Bronchial epithelial cell (primary cell): ENCODE measurements around the gene SFTPA2. TPM values are rescaled to one million over a fixed set of nuclear protein-coding genes. Genes with fewer than 3 reads are reported as not detected.
"Not testable (repeated sequence)": the region's sequence is repeated elsewhere in the genome, so short reads cannot be mapped to it uniquely, and the experiment has no call there.

Experiments used
- DNase-seq: peaks from one replicate; pipeline ENCODE4 v3.0.0-alpha.2; 2010; ENCODE audit warnings: low read depth
- FAIRE-seq: peaks from 2 replicates; lab custom pipeline; 2011; peaks lifted over from hg19 to GRCh38; lab: Jason Lieb, UNC
- H3K27me3 ChIP-seq: 2 replicates; pipeline ENCODE4 v1.5.1; 2011; ENCODE audit warnings: low read length; ENCODE audit not compliant: control insufficient read depth, insufficient read depth
- H3K36me3 ChIP-seq: 2 replicates; pipeline ENCODE4 v1.5.1; 2011; ENCODE audit warnings: low read length; ENCODE audit not compliant: control insufficient read depth, insufficient read depth
- H3K4me3 ChIP-seq: 2 replicates; pipeline ENCODE4 v1.5.1; 2011; ENCODE audit warnings: mild to moderate bottlenecking, low read depth, low read length, control low read depth
- total RNA-seq: library from RNA; depleted of rRNA; stranded (reverse); fragments of >200 nt; gene quantifications from 2 replicates; pipeline ENCODE4 v1.2.1, GENCODE V29; 2014

The SFTPA2 gene
- total RNA-seq, 1 donor from 2014 or later = not detected

DNA sequence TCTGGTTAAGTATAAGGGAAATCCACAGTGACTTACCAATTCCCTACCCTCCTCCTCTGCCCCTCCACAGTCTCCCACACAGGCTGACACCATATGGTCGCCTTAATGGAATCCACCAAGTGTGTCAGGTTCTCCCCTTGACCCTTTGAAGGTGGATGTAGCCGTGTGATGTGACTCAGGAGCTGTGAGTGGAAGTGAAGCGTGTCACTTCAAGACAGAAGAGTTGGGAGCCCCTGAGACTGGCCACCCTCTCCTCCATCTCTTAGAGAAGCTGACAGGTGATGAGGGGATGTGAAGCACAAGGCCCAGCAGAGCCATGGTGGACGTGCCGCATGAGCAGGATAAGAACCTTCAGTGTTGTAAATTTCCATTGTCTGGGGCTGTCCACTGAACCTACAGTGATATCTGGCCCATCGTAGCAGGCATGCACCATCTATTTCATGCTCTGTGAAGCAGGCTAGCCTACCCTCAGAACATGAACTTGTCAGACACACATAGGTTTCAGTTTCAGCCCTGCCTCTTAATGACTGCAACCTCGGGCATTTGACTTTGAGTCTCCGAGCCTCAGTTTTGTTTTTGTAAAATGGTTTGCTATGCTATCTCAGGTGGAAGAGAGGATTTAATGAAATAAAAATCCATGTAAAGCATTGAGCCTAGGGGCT lies 35.0 kb downstream of the SFTPA2 start:
- not testable (repeated sequence) for FAIRE-seq, H3K4me3 ChIP-seq, H3K36me3 ChIP-seq, DNase-seq, H3K27me3 ChIP-seq

DNA sequence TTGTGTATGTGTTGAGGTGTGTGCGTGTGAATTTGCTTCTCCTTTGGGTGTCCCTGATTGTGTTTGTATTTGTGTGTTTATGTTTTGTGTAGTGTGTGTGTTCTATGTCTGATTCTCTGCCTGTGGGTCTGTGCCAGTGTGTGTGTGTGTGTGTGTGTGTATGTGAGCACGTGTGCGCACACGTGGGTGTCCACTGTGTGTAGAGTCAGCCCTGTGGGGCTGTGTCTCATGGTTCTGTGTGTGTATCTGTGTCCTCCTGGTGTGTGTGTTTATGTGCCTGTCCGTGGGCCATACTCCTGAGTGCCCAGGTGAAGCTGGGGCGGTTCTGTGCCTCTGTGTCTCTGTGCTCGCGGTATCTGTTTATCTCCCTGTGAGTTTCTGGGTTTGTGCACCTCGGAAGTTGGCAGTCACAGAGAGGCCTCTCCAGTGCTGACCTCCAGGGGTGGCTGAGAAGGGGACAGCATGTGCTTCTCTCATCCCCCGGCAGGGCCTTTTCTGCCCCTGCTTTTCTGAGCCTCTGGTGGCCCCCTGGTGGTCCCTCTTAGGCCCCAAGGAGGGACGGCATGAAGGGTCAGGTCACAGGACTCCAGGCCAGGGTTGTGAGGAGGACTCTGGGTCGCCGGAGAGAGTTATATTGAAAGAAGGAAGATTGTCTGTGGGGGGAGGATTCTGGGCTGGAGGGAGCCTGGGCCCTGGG lies 36.9 kb downstream of the SFTPA2 start:
- DNase-seq, H3K27me3 ChIP-seq, H3K36me3 ChIP-seq, H3K4me3 ChIP-seq: not testable (repeated sequence)
- FAIRE-seq = peak; percentile 83

DNA sequence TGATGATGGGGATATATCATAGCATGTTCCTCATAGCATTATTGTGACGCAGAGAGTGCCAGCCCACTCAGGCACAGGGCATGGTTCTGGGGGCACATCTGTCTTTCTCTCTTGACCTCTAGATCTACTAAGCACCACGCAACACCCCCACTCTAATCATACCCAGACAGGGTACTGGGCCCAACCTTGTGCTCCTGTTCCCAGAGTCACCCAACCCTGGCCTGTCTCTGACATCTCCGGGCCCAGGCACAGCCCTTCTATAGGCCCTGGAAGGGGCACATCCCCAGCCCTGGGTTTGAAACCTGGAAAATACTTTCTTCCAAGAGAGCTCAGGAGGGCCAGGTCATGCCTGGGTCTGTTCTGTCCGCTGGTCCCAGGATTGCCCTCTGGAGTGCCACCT lies 37.7 kb downstream of the SFTPA2 start:
- H3K27me3 ChIP-seq, DNase-seq, H3K4me3 ChIP-seq, H3K36me3 ChIP-seq: not testable (repeated sequence)
- peak; percentile 80 for FAIRE-seq

DNA sequence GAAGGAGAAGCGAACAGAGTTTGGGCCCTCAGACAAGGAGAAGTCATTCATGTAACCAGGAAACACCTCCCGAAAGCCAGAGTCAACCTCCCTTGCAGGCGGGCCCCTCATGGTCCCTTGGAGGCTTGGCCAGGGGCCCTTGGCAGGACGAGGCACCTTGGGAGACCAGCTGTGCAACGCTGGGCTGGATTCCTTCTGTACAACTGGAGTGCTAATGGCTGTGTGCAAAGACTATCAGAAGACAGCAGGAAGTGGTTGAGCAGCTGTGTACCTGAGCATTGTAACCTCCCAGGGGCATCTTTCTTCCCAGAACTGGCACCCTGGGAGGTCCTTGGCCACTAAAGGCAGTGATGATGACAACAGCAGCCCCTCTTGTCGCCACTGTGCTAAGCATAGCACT lies 38.5 kb downstream of the SFTPA2 start:
- H3K27me3 ChIP-seq, FAIRE-seq, DNase-seq, H3K36me3 ChIP-seq, H3K4me3 ChIP-seq: not testable (repeated sequence)

DNA sequence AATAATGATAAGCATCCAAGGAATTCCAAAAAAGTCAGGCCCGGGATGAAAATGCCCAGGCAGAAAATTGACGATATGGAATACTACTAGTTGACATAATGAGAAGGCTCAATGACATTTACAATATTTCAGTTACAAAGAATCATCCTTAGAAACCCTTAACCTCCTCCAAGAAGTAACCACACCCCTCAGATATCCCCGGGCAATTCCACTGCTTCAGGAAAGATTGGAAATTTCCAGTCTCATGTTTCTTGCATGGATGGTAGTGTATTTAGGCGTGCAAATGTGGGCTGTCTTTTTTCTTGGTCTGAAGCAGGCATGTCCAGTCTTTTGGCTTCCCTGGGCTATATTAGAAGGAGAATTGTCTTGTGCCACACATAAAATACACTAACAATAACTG lies 42.6 kb downstream of the SFTPA2 start:
- not testable (repeated sequence) for H3K27me3 ChIP-seq, H3K36me3 ChIP-seq, FAIRE-seq, H3K4me3 ChIP-seq, DNase-seq

DNA sequence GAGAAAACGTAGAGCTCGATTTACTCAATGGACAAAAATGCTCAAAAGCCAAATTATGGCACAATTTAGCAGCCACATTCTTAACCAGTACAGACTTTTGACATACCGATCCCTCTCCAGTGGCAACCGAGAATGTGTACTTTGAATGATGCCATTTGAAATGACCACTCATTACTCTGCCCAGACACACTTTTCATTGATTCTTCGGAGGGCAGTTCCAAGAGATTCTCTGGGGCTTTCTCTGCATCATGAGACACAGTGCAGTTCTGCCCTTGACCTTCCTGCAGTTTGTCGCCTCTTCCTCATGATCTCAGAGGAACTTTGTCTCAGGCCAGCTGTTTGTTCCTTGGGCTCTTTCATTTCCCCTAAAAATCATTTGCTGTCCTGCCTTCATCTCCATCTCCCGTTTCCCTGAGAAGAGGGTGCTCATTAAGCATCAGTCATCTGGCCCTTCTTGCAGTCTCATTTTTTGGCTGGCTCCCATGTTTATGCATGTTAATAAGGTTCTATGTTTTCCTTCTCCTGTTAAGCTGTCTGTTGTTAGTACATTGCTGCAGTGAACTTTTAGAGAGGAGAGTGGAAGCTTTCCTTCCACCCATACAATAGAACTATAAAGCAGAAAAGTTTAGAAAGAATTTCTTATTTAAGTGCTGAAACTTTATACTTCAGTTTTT lies 43.5 kb downstream of the SFTPA2 start:
- peak; percentile 88 for FAIRE-seq
- H3K36me3 ChIP-seq, DNase-seq, H3K4me3 ChIP-seq, H3K27me3 ChIP-seq: not testable (repeated sequence)

DNA sequence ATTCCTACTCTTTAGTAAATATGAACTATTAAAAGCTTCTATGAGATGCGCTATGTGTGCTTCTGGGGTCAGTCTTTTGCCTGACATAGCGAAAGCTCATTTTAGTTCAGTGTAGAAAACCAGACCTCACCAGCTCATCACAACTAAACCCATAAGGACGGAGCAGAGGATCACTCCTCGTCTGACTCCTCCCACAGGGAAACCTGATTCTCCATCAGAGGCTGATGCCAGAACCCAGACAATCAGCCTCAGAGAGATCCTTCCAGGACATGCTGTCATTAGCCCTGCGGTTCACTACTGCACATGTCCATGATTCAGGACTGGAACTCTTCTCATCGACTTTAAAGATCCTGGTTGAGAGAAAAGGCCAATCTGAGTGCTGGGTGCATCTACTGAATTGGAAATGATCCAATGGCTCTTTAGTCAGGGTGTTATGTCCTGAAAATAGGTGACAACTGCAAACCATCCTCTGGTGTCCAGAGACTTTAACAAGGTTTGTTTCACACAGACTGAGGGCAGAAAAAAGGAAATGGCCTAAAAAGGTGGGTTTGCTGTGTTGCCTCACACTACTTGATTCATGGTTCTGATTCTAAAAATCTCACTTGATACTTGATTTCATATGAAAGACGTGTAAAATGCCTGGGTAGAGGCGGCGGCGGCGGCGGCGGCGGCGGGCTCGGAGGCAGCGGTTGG lies 48.2 kb downstream of the SFTPA2 start, which contains the start of gene EIF5AL1:
Gene EIF5AL1, plus strand, starts transcription at position 643 of the 693 bp plus-strand sequence. CDS start 117 bp downstream, outside the sequence.
- FAIRE-seq = peak; percentile 7
- H3K4me3 ChIP-seq, DNase-seq, H3K27me3 ChIP-seq, H3K36me3 ChIP-seq: not testable (repeated sequence)

DNA sequence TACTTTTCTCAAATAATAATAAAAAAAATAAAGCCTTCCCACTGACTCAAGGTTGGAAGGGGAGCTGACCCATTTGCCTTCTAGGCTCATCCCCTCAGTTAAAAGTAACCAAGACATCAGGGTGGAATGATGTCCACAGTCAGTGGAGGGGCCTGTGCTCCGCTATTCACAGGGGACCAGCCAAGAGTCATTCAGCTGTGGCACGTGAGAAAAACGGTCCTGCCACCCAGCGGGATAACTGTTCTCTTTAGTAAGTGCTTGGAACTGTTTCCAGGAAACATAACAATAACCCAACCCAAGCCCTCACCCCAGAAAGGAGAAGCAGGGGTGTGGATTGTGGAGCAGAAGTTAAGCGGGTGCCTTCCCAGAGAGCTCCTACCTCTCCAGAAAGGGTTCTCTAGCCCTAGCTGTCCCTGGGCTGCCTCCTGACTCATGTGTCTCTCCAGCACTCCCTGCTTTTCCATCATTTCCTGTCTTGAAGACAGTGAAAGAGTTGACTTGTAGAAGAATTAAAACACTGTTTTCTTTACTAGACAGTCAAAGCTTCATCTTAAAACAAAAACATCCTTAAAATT lies 50.2 kb downstream of the SFTPA2 start:
- DNase-seq, H3K36me3 ChIP-seq, FAIRE-seq, H3K4me3 ChIP-seq, H3K27me3 ChIP-seq: not testable (repeated sequence)

DNA sequence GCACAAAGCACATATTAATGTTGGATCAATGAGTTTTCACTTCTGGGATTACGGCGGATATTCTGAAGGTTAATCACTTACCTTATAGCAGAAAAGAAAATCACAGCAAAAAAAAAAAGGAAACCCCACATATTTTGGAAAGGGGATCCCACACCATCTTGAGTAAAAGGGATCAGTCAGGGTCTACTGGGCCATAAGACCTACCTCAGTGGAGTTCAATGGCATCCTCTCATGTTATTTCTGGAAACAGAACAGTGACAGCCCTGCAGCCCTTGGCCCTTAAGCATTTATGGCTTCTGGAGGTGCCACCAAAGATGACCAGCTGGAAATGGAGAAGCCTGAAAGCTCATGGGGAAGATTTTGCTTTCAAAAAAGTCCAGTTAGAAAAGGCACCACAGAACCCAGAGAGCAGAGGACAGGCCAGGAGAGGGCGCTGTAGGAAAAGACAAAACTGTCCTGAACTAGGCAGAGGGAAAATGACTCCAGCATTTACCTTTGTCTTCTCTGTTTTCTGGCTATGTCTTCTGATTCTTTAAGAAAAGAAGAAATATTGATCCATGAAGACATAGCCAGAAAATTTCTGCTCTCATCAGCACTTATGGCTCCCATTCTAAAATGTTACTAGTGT lies 50.8 kb downstream of the SFTPA2 start:
- not testable (repeated sequence) for H3K4me3 ChIP-seq, FAIRE-seq, H3K36me3 ChIP-seq, DNase-seq, H3K27me3 ChIP-seq

DNA sequence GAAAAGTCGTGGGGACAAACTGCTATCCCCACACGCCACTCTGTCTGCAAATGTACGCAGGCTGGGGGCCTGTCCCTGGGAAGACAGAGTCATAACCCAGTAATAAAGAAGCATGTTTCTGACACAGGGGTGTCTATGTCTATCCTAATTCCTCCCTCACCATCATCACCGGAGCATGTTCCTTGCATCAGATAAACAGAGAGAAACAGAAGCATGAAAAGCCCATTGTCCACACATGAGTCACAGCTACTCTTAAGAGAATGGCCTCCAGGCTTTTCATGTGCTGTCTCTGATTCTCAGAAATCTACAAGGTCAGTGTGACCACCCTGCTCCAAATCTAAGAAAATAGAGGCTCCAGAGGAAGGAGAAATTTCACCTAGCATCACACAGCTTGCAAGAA lies 52.0 kb downstream of the SFTPA2 start:
- H3K36me3 ChIP-seq, FAIRE-seq, H3K4me3 ChIP-seq, DNase-seq: not testable (repeated sequence)
- H3K27me3 ChIP-seq = peaks cover 11% of the 10 kb centered on the region
